ENCODE measurements around the gene NAB1. TPM values are rescaled to one million over a fixed set of nuclear protein-coding genes. Genes with fewer than 3 reads are reported as not detected.

The NAB1 gene
- total RNA-seq, 1 experiment from 2014 or later = 52.1 TPM

DNA sequence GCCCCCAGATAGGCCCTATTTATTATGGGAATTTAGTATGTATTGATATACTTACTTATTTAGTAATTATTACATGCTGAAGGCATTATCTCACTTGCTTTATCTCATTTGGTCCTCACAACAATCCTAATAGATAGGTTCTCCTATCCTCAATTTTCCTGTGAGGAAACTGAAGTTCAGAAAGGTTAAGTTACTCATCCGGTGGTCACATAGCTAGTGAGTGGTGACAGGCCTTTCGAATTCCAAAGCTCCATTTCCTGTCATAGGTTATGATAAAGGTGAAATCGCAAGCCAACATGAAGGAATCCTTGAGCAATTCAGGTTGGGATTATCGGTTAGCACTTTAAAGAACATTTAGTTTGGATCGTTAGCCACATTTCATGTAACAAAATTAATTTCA, 33.3 kb downstream of the NAB1 start:
- CTCF ChIA-PET = interaction anchor here (0.6 kb wide), 1 partner anchor 244 kb away, joined by 3 read pairs; no protein-coding TSS in a partner anchor
- no peak overlapping the region for H3K27ac Mint-ChIP-seq (ENCODE audit: unreplicated experiment)

GRCh38 chr2:190683802-190684201, 34.9 kb downstream of the NAB1 start:
- BruUV-seq (replicated peaks) = no TSS peak
- Mint-ChIP-seq H3K4me1 (ENCODE audit: low read depth, unreplicated experiment) (peaks cover 13% of the 10 kb centered on the region), H3K27ac (ENCODE audit: unreplicated experiment) (no peak overlapping the region), H3K4me3 (ENCODE audit: low read depth, unreplicated experiment) (no peak overlapping the region), H3K36me3 (ENCODE audit: insufficient read depth, unreplicated experiment) (no peaks in the 10 kb centered on the region), H3K9me3 (ENCODE audit: low read depth, unreplicated experiment) (no peaks in the 10 kb centered on the region), H3K27me3 (ENCODE audit: unreplicated experiment) (no peaks in the 10 kb centered on the region)
- DNase-seq = no peak
- CTCF ChIA-PET = no interaction called here
- TF ChIP-seq, protein P1, sequence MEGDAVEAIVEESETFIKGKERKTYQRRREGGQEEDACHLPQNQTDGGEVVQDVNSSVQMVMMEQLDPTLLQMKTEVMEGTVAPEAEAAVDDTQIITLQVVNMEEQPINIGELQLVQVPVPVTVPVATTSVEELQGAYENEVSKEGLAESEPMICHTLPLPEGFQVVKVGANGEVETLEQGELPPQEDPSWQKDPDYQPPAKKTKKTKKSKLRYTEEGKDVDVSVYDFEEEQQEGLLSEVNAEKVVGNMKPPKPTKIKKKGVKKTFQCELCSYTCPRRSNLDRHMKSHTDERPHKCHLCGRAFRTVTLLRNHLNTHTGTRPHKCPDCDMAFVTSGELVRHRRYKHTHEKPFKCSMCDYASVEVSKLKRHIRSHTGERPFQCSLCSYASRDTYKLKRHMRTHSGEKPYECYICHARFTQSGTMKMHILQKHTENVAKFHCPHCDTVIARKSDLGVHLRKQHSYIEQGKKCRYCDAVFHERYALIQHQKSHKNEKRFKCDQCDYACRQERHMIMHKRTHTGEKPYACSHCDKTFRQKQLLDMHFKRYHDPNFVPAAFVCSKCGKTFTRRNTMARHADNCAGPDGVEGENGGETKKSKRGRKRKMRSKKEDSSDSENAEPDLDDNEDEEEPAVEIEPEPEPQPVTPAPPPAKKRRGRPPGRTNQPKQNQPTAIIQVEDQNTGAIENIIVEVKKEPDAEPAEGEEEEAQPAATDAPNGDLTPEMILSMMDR (IDR thresholded peaks at IDR 0.05; ENCODE audit: unreplicated experiment) = no peak
- intact Hi-C loops (cut with micrococcal nuclease; ENCODE audit: unreplicated experiment) = no loop called here

More for the DNA sequence above, 33.3 kb downstream of the NAB1 start:
- Mint-ChIP-seq H3K36me3 (ENCODE audit: insufficient read depth, unreplicated experiment) (no peaks in the 10 kb centered on the region), H3K27me3 (ENCODE audit: unreplicated experiment) (no peaks in the 10 kb centered on the region), H3K4me3 (ENCODE audit: low read depth, unreplicated experiment) (no peak overlapping the region), H3K9me3 (ENCODE audit: low read depth, unreplicated experiment) (no peaks in the 10 kb centered on the region), H3K4me1 (ENCODE audit: low read depth, unreplicated experiment) (peaks cover 13% of the 10 kb centered on the region)
- BruUV-seq (replicated peaks) = no TSS peak
- DNase-seq = no peak
- intact Hi-C loops (cut with micrococcal nuclease; ENCODE audit: unreplicated experiment) = no loop called here
- TF ChIP-seq, protein P1 (IDR thresholded peaks at IDR 0.05; ENCODE audit: unreplicated experiment) = no peak

- intact Hi-C loops (cut with micrococcal nuclease; ENCODE audit: unreplicated experiment) = no loop called here
- DNase-seq = no peak
- H3K27ac Mint-ChIP-seq (ENCODE audit: unreplicated experiment) = no peak overlapping the region
- TF ChIP-seq, protein P1 (IDR thresholded peaks at IDR 0.05; ENCODE audit: unreplicated experiment) = no peak
- peaks cover 8% of the 10 kb centered on the region for H3K4me1 Mint-ChIP-seq (ENCODE audit: low read depth, unreplicated experiment)
- H3K9me3 Mint-ChIP-seq (ENCODE audit: low read depth, unreplicated experiment) = no peaks in the 10 kb centered on the region
- H3K4me3 Mint-ChIP-seq (ENCODE audit: low read depth, unreplicated experiment) = no peak overlapping the region
- CTCF ChIA-PET = no interaction called here
- no peaks in the 10 kb centered on the region for H3K27me3 Mint-ChIP-seq (ENCODE audit: unreplicated experiment)
- H3K36me3 Mint-ChIP-seq (ENCODE audit: insufficient read depth, unreplicated experiment) = no peaks in the 10 kb centered on the region
- no TSS peak for BruUV-seq (replicated peaks)
These were observed 36.0 kb downstream of the NAB1 start for GRCh38 chr2:190684931-190685330.

GRCh38 chr2:190685333-190685732, 36.5 kb downstream of the NAB1 start:
- intact Hi-C loops (cut with micrococcal nuclease; ENCODE audit: unreplicated experiment) = no loop called here

More at GRCh38 chr2:190685333-190685732, 36.5 kb downstream of the NAB1 start:
- H3K27me3 Mint-ChIP-seq (ENCODE audit: unreplicated experiment) = no peaks in the 10 kb centered on the region
- H3K27ac Mint-ChIP-seq (ENCODE audit: unreplicated experiment) = no peak overlapping the region
- CTCF ChIA-PET = no interaction called here
- H3K36me3 Mint-ChIP-seq (ENCODE audit: insufficient read depth, unreplicated experiment) = no peaks in the 10 kb centered on the region
- no peaks in the 10 kb centered on the region for H3K9me3 Mint-ChIP-seq (ENCODE audit: low read depth, unreplicated experiment)
- no peak overlapping the region for H3K4me3 Mint-ChIP-seq (ENCODE audit: low read depth, unreplicated experiment)
- no TSS peak for BruUV-seq (replicated peaks)
- TF ChIP-seq, protein P1 (IDR thresholded peaks at IDR 0.05; ENCODE audit: unreplicated experiment) = no peak
- no peak for DNase-seq
- peaks cover 8% of the 10 kb centered on the region for H3K4me1 Mint-ChIP-seq (ENCODE audit: low read depth, unreplicated experiment)
